Endothelial cell of umbilical vein (primary cell): ENCODE measurements around the gene ABHD17A. TPM values are rescaled to one million over a fixed set of nuclear protein-coding genes. Genes with fewer than 3 reads are reported as not detected.

Experiments used
- BruUV-seq: library from RNA; stranded (reverse); fragments of 400-500 nt; replicated peaks from 2 replicates; lab custom pipeline; 2021; lab: Mats Ljungman, UMichigan
- CTCF ChIA-PET: fragments of 300-600, 350-600 bp; sonication (Branson Sonifier 250); formaldehyde crosslinking; loops from one replicate; lab custom pipeline; 2021; ENCODE audit warnings: antibody characterized with exemption, inconsistent platforms; lab: Charles Lee
- POLR2A ChIA-PET: fragments of 300-600, 350-600 bp; sonication (Branson Sonifier 250); formaldehyde crosslinking; loops from one replicate; lab custom pipeline; 2021; ENCODE audit warnings: antibody characterized with exemption, inconsistent platforms; lab: Charles Lee
- DNase-seq: peaks from one replicate; pipeline ENCODE4 v3.0.0-alpha.2; 2011; ENCODE audit warnings: low read depth, low spot score
- FAIRE-seq: peaks from 2 replicates; lab custom pipeline; 2011; peaks lifted over from hg19 to GRCh38; lab: Jason Lieb, UNC
- H2AFZ ChIP-seq: 2 replicates; pipeline ENCODE4 v1.6.0; 2012; ENCODE audit warnings: low read depth, low read length, control low read depth, inconsistent platforms
- H3K27ac ChIP-seq: 2 replicates; pipeline ENCODE4 v1.5.1; 2011; ENCODE audit warnings: low read depth, mild to moderate bottlenecking, control low read depth, low read length, moderate library complexity; ENCODE audit not compliant: insufficient read depth
- H3K27me3 ChIP-seq, 2 experiments: 2 replicates each; pipeline versions ENCODE4 v1.6.0 to v1.6.1; 2011; ENCODE audit warnings: low read length in 2 of 2, mixed read lengths in 1 of 2; ENCODE audit not compliant: control insufficient read depth in 2 of 2, insufficient read depth in 2 of 2
- H3K36me3 ChIP-seq, 2 experiments: 2 replicates in 1 of 2; 3 replicates in 1 of 2; pipeline ENCODE4 v1.5.1; 2011; ENCODE audit warnings: low read length in 2 of 2, mild to moderate bottlenecking in 1 of 2, moderate library complexity in 1 of 2; ENCODE audit not compliant: control insufficient read depth in 2 of 2, insufficient read depth in 2 of 2; ENCODE audit errors: extremely low read depth in 1 of 2
- H3K4me1 ChIP-seq: 3 replicates; pipeline ENCODE4 v1.5.1; 2011; ENCODE audit warnings: mild to moderate bottlenecking, low read length; ENCODE audit not compliant: control insufficient read depth, insufficient read depth; ENCODE audit errors: extremely low read depth
- H3K4me2 ChIP-seq: 2 replicates; pipeline ENCODE4 v1.6.1; 2011; ENCODE audit warnings: low read length, control low read depth, mixed read lengths; ENCODE audit not compliant: insufficient read depth
- H3K4me3 ChIP-seq, 3 experiments: fragments of 200-600 bp in 1 of 3; sonication (generic), shearing (Covaris generic) in 1 of 3; replicated peaks in 1 of 3; 2 replicates each; pipeline ENCODE4 v1.5.1; 2011 to 2016; ENCODE audit warnings: control low read depth in 3 of 3, low read length in 3 of 3, mild to moderate bottlenecking in 2 of 3, inconsistent platforms in 1 of 3, low read depth in 1 of 3, moderate library complexity in 1 of 3; ENCODE audit not compliant: insufficient read depth in 1 of 3
- H3K79me2 ChIP-seq: 2 replicates; pipeline ENCODE4 v1.6.0; 2012; ENCODE audit warnings: low read length, inconsistent platforms; ENCODE audit not compliant: control insufficient read depth, insufficient read depth
- H3K9ac ChIP-seq: replicated peaks from 2 replicates; pipeline ENCODE3; 2011; ENCODE audit warnings: low read length, control low read depth; ENCODE audit not compliant: insufficient read depth; ENCODE audit errors: extremely low read depth
- H3K9me1 ChIP-seq: replicated peaks from 3 replicates; pipeline ENCODE4 v1.6.0; 2011; ENCODE audit warnings: mild to moderate bottlenecking, low read length; ENCODE audit not compliant: control insufficient read depth, insufficient read depth; ENCODE audit errors: extremely low read depth
- H3K9me3 ChIP-seq: replicated peaks from 2 replicates; pipeline ENCODE4 v1.5.1; 2012; ENCODE audit warnings: low read length, inconsistent platforms; ENCODE audit not compliant: control insufficient read depth, insufficient read depth
- H4K20me1 ChIP-seq: replicated peaks from 2 replicates; pipeline ENCODE3; 2011; ENCODE audit warnings: mild to moderate bottlenecking, low read length; ENCODE audit not compliant: control insufficient read depth, insufficient read depth; ENCODE audit errors: extremely low read depth
- CTCF ChIP-seq, 2 donors: IDR thresholded peaks; 1 replicate in 1 of 2; 2 replicates in 1 of 2; pipeline ENCODE4 v1.5.1; 2011; ENCODE audit warnings: low read length in 2 of 2, mild to moderate bottlenecking in 2 of 2, moderate library complexity in 2 of 2, control low read depth in 1 of 2, inconsistent platforms in 1 of 2, low read depth in 1 of 2; ENCODE audit not compliant: insufficient read depth in 1 of 2; ENCODE audit errors: extremely low read depth in 1 of 2
- EZH2 ChIP-seq: IDR thresholded peaks from 2 replicates; pipeline ENCODE4 v1.6.1; 2012; ENCODE audit warnings: borderline replicate concordance, low read depth, mild to moderate bottlenecking, moderate library complexity, low read length, inconsistent platforms; ENCODE audit not compliant: severe bottlenecking
- GATA2 ChIP-seq: IDR thresholded peaks from 2 replicates; pipeline ENCODE4 v1.7.0; 2011; ENCODE audit warnings: low read depth, mild to moderate bottlenecking, moderate library complexity, mixed read lengths, low read length; ENCODE audit not compliant: insufficient read length, insufficient read depth
- JUN ChIP-seq: IDR thresholded peaks from 2 replicates; pipeline ENCODE4 v1.6.1; 2011; ENCODE audit warnings: borderline replicate concordance, low read depth; ENCODE audit not compliant: insufficient read length, insufficient read depth
- MYC ChIP-seq: IDR thresholded peaks from one replicate; pipeline ENCODE4 v1.6.1; 2011; ENCODE audit warnings: mild to moderate bottlenecking, low read depth, low read length
- POLR2A ChIP-seq: IDR thresholded peaks from 2 replicates; pipeline ENCODE4 v1.6.1; 2012; ENCODE audit warnings: low read depth, mild to moderate bottlenecking, control low read depth, low read length
- dilution Hi-C: fragments of 300-500 bp; cut with MboI; formaldehyde crosslinking; loops from one replicate; pipeline ENCODE4 v1.15.0; 2019; ENCODE audit warnings: low sequenced_read_pairs; ENCODE audit not compliant: extremely low pct_ligation_motif_present
- intact Hi-C: fragments of 100-400 bp; cut with micrococcal nuclease; formaldehyde crosslinking; loops from one replicate; pipeline ENCODE4 v1.10.0; 2022
- polyA plus RNA-seq, 4 experiments: library from polyadenylated mRNA; depleted of rRNA in 3 of 4; stranded (reverse) in 3 of 4; unstranded in 1 of 4; fragments of >200 nt; gene quantifications; 2 replicates each; pipeline versions ENCODE4 v1.2.1 to v1.2.3, GENCODE V29; 2011 to 2012; ENCODE audit warnings: missing spikeins in 1 of 4
- total RNA-seq: library from RNA; stranded (reverse); gene quantifications from 2 replicates; pipeline ENCODE4 v1.2.3, GENCODE V29; 2021

The ABHD17A gene
- total and polyA plus RNA-seq, 2 donors (not counting 3 experiments of a cell fraction or from before 2014, with no cell fraction given) = 89.8 to 143 TPM

GRCh38 chr19:1866693-1867348 lies 18.5 kb downstream of the ABHD17A start:
- intact Hi-C loops (no loop called here), dilution Hi-C loops (no loop called here)
- Histone ChIP-seq H2AFZ (no peak overlapping the region), H3K27me3 (no peaks in the 10 kb centered on the region), H3K9ac (no peak overlapping the region), H3K4me2 (no peak overlapping the region), H3K4me3 (no peak overlapping the region), H4K20me1 (no peaks in the 10 kb centered on the region), H3K4me1 (peaks cover 3% of the 10 kb centered on the region), H3K79me2 (peaks cover 13% of the 10 kb centered on the region), H3K27ac (no peak overlapping the region), H3K9me3 (no peaks in the 10 kb centered on the region), H3K9me1 (no peaks in the 10 kb centered on the region), H3K36me3 (peaks cover 0 to 4% of the 10 kb centered on the region in 2 experiments)
- no peak for DNase-seq
- POLR2A ChIA-PET = no interaction called here
- BruUV-seq = no TSS peak
- TF ChIP-seq POLR2A = no peak
- TF ChIP-seq JUN = no peak
- no peak for TF ChIP-seq CTCF (IDR thresholded peaks at IDR 0.05; ENCODE audit: extremely low read depth in 1 of 2, insufficient read depth in 1 of 2, low read depth in 1 of 2, low read length in 2 of 2)
- TF ChIP-seq EZH2 = no peak
- no peak for TF ChIP-seq MYC
- TF ChIP-seq GATA2 = no peak
- FAIRE-seq = no peak
- CTCF ChIA-PET = interaction anchor here (0.9 to 3.2 kb wide), 4 partner anchors 9 to 21 kb away, joined by 3 to 44 read pairs (median 4); no protein-coding TSS in a partner anchor
